ENCODE measurements around the gene SYPL2.

The SYPL2 gene

DNA sequence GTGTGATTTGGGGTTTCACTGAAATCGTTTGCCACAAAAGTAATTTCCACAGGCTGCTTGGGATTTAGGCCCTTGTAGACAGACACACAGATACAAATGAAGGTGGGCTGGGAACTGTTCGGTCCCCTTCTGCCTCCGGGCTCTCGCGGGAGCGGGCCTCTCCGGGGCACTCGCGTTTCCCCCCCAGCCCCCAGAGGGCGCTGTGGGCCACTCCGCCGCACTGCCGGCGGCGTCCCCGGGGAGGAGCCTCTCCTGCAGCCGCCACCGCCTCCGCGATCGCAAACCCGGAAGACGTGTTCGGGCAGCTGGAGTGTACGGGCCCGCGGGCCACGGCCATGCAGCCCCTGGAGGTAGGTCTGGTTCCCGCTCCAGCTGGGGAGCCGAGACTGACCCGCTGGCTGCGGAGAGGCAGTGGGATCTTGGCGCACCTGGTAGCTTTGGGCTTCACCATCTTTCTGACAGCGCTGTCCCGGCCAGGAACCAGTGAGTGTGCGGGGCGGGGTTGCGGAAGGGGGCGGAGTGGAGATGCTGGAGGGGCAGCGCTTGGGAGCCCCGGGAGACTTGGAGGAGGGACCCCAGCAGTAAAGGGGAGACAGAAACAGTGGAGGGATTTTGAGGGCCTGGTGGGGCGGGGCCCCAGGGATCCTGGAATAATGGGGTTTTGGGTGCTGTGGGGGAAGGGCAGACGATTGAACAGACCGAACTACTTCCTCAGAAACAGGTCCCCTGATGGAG lies 27.6 kb downstream of the SYPL2 start, which contains the start of gene CYB561D1:
Gene CYB561D1, plus strand, starts transcription at position 290 of the 735 bp plus-strand sequence. Its CDS starts 46 bp downstream, at position 336.
- peak; percentile 94 for DNase-seq

DNA sequence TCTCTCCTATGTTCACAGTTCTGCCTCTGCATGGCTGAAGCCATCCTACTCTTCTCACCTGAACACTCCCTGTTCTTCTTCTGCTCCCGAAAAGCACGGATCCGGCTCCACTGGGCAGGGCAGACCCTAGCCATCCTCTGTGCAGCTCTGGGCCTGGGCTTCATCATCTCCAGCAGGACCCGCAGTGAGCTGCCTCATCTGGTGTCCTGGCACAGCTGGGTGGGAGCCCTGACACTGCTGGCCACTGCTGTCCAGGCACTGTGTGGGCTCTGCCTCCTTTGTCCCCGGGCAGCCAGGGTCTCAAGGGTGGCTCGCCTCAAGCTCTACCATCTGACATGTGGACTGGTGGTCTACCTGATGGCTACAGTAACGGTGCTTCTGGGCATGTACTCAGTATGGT lies 29.4 kb downstream of the SYPL2 start:
- DNase-seq, result no peak

DNA sequence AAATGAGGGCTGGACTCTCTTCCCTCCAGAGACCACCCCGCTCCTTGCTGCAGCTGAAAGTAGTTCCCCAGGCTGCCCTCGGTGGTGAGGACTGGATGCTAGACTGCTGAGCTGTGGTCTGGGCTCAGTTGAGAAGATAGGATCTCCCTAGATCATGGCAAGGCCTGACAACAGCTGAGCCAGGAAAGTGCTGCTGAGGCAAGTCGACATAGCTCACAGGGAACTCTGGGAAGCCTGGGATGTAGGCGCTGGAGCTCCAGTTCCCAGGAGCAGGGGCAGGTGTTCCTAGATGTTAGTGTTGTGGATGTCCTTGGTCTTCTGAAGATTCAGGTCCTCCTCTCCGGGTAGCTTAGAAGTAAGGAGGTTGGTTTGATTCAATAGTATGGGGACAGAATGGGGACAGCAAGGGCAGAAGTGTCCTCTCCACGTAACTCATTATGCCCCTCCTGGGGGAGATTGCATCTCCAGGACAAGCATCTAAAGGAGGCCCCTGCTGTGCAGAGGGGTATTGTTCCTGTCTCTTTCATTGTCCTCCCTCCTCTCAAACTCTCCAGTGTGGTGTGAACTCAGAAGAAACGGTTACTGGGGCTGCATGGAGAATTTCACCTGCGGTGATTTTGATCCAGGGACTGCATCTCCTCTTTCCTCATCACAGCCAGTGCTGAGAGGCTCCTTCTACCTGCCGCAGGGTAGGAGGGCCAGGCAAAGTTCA lies 31.3 kb downstream of the SYPL2 start:
- no peak for DNase-seq

DNA sequence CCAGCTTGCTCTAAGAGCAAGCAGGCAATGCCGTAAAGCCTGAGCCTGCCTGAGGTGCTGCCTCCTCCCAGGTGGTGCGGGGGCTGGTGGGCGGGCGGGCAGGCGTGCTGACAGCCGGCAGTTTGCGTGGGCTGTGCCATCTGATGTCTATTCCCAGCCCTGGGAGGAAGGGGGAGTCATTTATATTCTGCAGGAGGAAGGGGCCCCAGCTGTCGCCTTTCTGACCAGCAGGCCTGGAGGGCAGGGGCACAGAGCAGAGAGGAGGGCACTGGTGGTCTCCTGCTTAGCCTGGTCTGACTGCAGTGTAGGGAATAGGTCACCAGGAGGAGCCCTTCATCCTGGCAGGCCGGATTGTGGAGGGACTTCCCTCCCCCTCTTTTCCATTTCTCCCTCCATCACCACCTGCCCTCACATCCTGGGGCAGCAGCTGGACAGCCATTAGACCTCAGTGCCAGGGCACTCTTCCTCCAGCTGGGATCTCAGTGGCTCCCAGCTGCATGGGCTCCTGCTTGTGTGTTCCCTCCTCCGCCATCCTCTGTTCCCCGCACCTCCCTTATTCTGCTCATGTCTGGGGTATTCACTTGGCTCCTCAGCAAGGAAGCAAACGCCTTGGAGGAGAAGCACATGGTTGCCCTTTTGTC lies 31.9 kb downstream of the SYPL2 start:
- DNase-seq, result peak; percentile 43

DNA sequence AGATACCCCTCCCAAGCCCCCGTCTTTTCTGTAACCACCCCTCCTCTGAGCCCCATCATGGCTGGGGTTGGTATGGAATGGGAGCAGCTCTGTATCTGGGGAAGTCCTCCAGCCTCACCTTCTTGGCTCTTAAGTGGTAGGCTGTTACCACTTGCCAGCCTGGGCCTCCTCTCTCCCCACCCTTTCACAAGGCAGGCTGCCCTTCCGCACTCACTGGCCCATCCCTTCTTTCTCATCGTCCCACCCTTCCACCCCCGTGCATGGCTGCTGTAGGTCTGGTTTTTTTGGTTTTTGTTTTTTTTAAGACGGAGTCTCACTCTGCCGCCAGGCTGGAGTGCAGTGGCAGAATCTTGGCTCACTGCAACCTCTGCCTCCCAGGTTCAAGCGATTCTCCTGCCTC lies 32.7 kb downstream of the SYPL2 start:
- no peak for DNase-seq

DNA sequence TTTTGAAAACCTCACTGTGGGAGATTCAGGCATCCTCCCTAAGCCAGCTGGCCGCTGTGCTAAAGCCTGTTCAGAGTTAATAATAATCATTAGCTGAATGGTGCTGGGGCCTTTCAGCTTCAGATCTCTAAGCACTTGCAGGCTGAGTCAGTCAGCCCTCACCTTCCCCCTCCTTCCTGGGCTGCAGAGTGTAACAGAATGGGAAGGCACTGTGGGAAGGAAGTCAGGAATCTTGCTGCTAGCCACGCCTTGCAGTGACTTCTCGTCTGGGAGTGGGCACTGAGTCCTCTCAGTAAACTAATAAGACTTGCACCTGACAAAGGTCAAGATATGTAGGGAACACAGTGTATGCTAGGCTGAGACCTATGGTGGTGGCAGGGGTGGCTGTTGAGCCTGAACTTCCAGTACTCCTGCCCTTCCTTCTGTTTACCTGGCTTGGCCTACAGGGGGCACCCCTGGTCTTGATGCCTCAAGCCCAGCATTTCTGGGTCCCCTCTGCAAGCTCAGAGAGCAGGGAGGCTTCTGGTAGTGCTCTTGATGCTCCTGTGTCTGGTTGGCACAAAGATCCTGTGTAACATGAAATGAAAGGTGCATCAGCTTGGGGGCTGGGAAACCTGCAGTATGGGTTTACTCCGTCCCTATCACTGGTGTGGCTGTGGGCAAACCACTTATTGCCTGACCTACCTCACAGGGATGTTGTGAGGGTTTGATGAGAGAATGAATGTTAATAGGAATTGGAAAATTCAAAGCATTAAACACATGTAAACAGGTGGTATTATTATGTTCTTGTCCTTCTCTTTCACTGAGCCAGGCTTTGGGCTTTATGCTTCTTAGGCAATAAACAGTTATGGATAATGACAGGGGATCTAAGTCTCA lies 33.6 kb downstream of the SYPL2 start:
- DNase-seq, result peak; percentile 74

DNA sequence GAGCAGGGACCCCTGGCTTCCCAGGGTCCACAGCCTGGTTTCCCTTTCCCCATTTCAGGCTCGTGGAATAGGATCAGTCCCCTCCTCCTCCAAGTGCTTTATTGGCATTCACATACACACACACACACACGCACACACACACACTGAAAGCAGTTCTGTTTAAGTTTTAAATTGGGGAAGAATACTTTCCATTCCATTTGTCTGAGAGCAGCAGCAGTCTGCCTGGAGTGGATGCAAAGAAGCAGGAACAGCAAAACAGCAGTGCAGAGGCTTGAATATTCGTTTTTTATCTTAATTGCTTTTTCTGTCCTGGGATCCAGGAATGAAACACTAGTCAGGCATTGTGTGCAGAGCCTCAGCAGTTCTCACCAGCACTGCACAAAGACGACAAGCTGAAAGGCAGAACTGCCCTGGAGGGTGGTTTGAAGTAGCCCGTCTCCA lies 34.6 kb downstream of the SYPL2 start:
- DNase-seq, result no peak

DNA sequence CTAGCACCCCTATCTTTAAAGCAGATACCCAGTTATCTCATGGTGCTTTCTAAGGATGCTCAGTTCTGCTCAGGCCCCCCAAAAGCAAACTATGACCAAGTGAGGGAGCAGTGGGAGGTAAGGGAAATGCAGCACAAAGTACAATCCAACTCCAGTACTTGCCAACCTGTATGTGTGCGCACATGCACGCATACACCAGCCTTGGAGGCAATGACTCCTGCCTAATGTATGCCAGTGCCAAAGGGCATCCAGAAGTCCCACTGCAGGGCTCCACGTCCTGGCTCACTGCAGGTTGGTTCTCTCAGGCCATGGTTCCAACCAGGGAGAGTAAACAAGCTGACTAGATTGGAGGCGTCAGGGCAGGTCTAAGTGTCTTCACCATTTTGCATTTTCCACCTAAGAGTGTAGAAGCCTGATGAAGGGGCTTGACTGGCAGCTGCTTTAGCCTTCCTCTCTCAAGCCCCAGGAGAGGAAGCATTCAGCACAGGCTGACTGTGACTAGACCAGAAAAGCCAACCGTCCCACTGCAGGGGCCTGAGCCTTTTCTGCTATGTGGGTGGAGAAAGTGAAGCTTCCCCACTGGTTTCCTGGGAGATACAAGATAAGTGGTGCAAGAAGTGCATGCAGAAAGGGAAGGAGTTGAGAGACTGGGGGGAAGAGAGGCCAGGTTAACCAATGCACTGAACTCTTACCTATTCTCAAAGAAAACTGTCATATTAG lies 35.5 kb downstream of the SYPL2 start:
- no peak for DNase-seq

DNA sequence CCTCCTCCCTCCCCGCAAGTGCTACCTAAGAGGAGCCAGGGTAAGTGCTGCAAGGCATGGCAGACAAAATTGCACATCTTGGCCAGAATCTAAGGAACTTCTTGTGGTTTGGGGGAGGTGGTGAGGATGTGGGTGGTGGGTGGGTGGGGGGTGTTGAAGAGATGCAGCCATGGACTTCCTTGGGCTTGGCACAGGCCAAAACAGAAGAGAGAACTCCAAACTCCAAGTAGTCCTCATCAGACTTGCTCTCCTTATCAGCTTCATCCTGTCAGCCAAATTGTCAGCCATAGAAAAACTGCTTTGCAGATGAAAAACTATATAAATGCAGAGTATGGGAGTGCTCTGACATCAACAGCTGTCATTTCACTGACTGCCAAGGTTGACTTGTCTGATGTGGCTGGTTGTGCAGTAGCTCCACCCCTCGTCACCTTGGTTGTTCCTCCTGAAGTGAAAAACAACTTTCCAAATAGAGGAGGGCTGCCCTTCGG lies 36.1 kb downstream of the SYPL2 start:
- DNase-seq, result peak; percentile 50

DNA sequence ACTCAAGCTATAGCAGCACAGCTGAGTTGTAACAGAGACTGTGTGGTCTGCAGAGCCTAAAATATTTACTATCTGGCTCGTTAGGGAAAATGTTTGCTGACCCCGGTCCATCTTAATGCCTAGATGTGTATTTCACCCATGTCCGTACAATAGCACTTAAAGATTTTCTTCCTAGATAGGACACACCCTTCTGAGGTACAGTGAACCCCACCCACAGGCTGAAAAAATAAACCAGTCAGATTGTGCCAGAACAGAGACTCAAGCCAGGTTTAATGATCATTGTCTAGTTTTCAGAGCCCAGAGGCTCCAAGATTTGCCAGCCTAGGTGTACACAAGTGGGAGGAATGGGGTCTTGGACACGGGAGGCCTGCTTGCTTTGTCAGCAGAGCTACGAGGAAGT lies 37.6 kb downstream of the SYPL2 start:
- DNase-seq, result no peak

DNA sequence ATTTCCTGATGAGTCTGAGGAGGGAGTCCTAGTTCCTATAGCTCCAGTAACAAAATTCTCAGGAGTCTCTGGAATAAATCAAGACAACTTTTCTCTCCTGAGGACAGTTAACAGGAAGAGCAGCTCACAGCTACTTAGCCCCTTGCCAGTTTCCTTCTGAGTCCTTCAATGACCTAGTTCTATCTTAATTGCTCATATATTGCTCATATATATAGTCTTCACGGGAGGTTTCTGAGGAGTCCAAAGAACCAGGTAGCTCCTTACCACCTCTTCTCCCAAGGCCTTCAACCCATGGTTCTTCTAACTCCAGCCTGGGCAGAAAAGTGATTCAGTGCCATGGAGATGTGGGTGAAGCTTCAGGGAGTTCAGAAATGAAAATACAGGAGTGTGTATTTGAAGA lies 38.6 kb downstream of the SYPL2 start:
- DNase-seq, result no peak

DNA sequence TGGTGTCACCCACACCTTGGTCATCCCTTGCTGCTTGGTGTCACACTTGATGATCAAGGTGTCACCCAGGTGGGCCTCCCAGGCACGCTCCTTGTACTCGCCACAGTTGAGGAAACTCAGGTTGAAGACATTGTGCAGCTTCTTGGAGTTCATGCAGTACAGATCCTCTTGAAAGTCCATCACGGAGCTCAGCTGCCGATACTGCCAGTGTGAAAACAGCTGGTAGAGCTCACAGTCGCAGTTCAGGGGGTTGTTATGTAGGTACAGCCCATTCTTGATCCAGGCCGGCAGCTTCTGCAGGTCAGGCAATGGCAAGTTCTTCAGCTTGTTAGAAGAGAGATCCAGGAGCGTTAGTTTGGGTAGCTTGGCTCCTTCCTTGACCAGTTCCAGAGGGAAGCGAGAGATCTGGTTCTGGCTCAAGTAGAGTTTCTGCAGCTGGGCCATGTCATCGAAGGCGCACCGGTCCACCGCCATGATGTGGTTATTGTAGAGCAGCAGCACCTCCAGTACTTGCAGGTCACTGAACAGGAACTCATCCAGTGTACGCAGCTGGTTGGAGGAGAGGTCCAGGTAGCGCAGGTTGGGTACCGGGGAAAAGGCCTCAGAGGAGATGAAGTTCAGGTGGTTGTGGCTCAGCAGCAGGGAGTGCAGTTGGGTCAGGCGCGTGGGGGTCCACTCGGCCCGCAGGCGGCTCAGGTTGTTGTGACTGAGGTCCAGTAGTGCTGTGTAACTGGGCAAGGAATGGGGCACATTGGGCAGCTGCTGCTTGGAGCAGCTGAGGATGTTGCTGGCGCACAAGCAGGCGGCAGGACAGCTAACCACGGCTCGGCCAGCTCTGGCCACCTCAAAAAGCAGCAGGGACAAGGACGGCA lies 41.9 kb downstream of the SYPL2 start:
- DNase-seq, result no peak

DNA sequence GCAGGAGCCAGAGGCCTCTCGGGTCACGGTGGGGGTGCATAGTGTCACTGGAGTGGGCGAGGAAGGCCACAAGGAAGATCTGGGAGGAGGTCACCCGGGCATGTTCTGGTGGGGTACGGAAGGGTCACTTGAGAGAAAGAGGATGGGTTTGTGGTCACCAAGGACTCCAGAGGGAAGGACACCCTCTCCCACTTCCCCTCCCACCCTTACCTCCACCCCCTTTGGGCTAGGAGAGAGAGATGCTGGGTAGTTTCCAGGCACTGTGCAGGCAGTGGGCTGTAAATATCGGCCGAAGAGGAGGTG lies 42.5 kb downstream of the SYPL2 start:
- no peak for DNase-seq

DNA sequence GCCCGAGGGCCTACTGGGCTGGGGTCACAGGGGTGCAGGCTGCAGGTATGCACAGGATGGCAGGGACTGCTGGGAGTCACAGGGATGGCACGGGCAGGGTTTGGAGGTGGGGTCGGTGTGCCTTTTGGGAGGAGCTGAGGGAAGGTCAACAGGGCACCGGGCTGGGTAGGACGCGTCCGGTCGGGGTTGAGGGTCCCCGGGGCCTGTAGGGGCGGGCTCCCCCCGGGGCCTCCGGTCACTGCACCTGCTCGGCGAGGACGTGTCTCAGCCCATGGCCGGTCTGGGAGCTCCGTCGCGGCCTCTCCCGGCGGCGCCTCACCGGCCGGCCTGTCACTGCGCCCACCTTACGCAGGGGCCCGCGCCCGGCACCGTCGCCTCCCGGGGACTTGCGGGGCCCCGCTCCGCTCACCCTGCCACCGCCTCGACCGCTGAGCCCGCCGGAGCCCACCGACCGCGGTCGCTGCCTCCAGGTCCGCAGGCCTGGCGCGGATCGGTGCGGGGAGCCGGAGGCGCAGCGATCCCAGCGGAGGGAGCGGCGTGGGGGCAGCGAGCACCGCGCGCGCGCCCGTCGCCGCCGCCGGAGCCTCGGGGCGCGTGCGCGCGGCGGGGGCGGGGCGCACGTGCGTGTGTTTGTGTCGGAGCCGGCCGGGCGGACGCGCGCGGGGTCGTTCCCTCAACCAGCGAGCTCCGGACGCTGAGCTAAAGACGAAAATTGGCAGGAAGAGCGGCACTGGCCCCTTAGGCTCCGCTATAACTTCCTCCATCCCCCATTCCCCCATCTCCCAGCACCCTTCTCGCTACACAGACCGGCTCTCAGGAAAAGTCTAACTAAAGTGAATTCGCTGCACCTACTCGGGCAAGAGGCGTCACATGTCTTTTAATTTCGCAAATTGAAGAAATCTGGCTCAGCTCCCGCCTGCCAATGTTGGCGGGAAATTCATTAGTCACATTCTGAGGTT lies 43.1 kb downstream of the SYPL2 start, which contains the start of gene AMIGO1:
Gene AMIGO1, minus strand, starts transcription at position 552 of the 959 bp plus-strand sequence. CDS start 815 bp downstream, outside the sequence.
- peak; percentile 76 for DNase-seq

DNA sequence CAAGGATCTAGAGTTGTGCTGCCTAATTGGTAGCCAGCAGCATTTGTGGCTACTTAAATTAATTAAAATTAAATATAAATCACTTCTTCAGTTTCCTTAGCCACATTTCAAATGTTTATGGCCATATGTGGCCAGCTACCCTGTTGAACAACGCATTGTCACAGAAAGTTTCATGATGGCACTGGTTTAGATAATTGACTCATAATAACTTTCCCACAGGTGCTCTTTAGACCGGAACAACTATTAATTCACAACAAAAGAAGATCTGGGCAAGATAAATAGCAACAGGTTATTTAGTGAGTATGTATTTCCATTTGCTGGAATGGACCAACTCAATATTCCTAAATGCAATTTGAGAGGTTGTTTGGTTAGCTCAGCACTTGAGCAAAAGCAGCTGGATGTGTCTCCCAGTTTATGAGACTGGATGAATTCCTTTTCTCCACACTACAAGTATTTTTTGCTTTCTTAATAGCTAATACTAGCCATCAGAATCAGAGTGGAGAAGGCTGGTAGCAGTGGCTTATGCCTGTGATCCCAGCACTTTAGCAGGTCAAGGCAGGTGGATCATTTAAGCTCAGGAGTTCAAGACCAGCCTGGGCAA lies 46.9 kb downstream of the SYPL2 start:
- no peak for DNase-seq

DNA sequence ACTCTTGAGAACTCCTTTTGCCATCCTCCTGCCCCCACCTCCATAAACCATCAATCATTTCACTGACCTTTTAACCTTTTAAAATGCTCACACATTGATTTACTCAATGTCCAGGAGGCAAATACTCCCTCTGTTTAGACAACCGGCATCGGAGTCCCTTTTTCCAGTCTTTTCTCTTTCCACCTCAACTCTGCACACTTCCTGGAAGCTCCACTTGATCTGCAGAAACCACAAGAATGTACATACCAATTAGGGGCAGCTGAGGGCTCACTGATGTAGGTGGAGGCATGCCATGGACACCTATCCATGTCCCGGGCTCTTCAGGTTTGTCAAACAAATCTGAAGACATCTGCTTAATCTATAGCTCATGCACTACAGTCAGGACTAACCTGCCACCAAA lies 48.5 kb downstream of the SYPL2 start:
- DNase-seq, result no peak

DNA sequence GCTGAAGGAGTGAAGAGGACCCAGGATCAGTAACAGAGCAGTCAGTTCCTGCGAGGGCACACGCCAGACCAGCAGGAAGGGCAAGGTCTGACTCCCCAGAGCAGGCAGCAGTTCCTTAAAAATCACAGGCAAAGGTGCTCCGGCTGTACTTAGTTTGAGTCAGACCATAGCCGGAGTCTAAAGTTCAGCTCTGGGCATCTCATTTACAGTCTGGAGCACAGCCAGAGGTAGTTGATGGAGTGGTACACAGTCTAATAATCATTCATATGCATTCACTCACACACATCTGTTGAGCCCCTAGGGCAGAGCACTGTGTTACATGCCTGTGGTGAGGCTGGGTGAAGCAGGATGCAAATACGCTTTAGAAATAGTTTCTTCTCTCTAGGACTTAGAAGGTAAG lies 50.5 kb downstream of the SYPL2 start:
- no peak for DNase-seq

DNA sequence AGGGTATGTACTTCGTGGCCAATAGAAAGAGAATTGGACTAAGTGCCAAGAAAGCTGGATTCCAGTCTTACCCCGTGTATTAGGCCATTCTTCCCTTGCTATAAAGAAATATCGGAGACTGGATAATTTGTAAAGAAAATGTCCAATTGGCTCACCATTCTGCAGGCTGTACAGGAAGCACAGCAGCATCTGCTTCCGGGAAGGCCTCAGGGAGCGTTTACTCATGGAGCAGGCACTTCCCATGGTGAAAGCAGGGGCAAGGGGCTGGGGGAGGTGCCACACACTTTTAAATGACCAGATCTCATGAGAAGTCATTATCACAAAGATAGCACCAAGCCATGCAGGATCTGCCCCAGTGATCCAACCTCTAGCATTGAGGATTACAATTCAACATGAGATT lies 51.0 kb downstream of the SYPL2 start:
- DNase-seq, result no peak
